Breast epithelium (tissue), 4 donors: Measurements from ENCODE around the gene ZNF575. TPM values are rescaled to one million over a fixed set of nuclear protein-coding genes. Genes with fewer than 3 reads are reported as not detected.
"Not testable (repeated sequence)": the region's sequence is repeated elsewhere in the genome, so short reads cannot be mapped to it uniquely, and the experiment has no call there.

Experiments
- DNase-seq, 2 donors: peaks; one replicate each; pipeline ENCODE4 v3.0.0-alpha.2; 2019; ENCODE audit warnings: low spot score in 2 of 2
- H3K27ac ChIP-seq, 2 donors: fragments of 200-600 bp; sonication (generic) in 1 of 2; one replicate each; pipeline ENCODE4 v1.5.1; 2016 to 2019; ENCODE audit warnings: mild to moderate bottlenecking in 1 of 2
- H3K27me3 ChIP-seq, 2 donors: fragments of 200-600 bp; sonication (generic) in 1 of 2; one replicate each; pipeline versions ENCODE4 v1.5.1 to v1.6.0; 2017 to 2019; ENCODE audit warnings: control low read depth in 1 of 2, mild to moderate bottlenecking in 1 of 2
- H3K36me3 ChIP-seq: fragments of 200-600 bp; one replicate; pipeline ENCODE4 v1.5.1; 2019
- H3K4me1 ChIP-seq, 2 donors: fragments of 200-600 bp; sonication (generic); one replicate each; pipeline ENCODE4 v1.5.1; 2016 to 2019; ENCODE audit warnings: control low read depth in 1 of 2
- H3K4me3 ChIP-seq, 3 donors: fragments of 200-600 bp; sonication (generic); 1 replicate in 2 of 3; 2 replicates in 1 of 3; pipeline ENCODE4 v1.5.1; 2016 to 2019; ENCODE audit warnings: mild to moderate bottlenecking in 3 of 3, moderate library complexity in 2 of 3
- H3K9me3 ChIP-seq, 2 donors: fragments of 200-600 bp; sonication (generic) in 1 of 2; one replicate each; pipeline ENCODE4 v1.5.1; 2016 to 2019; ENCODE audit warnings: control low read depth in 1 of 2
- CTCF ChIP-seq, 3 donors: fragments of 450-650 bp; IDR thresholded peaks; one replicate each; pipeline ENCODE4 v1.5.1; 2016 to 2017; ENCODE audit warnings: antibody characterized with exemption in 3 of 3, mild to moderate bottlenecking in 3 of 3, moderate library complexity in 3 of 3
- POLR2A ChIP-seq: fragments of 450-650 bp; IDR thresholded peaks from one replicate; pipeline ENCODE4 v1.6.1; 2016; ENCODE audit warnings: antibody characterized with exemption, mild to moderate bottlenecking, moderate library complexity
- POLR2AphosphoS5 ChIP-seq, 3 donors: sonication (generic); formaldehyde crosslinking; IDR thresholded peaks; one replicate each; pipeline ENCODE4 v1.6.1; 2017; ENCODE audit warnings: antibody characterized with exemption in 3 of 3
- intact Hi-C: fragments of 100-400 bp; cut with DNase I; formaldehyde crosslinking; loops from one replicate; pipeline ENCODE4 v1.15.1; 2023; ENCODE audit warnings: low total_unique reads
- total RNA-seq, 3 donors: library from RNA; depleted of rRNA; stranded (reverse); fragments of >200 nt; gene quantifications; one replicate each; pipeline ENCODE4 v1.1.0, GENCODE V29; 2016

ZNF575 gene
- total RNA-seq, 3 donors from 2014 or later = 0.59 to 0.98 (median 0.64) TPM

GRCh38 chr19:43507880-43508279 is 25.1 kb upstream of the ZNF575 start:
- H3K27ac ChIP-seq = no peak overlapping the region
- no peaks in the 10 kb centered on the region for H3K9me3 ChIP-seq
- H3K4me1 ChIP-seq = peaks cover 0 to 3% of the 10 kb centered on the region in 2 donors
- H3K4me3 ChIP-seq = no peak overlapping the region
- intact Hi-C loops = no loop called here
- DNase-seq = no peak
- no peak for TF ChIP-seq POLR2A
- H3K27me3 ChIP-seq = no peaks in the 10 kb centered on the region
- H3K36me3 ChIP-seq = no peaks in the 10 kb centered on the region

- no peak for DNase-seq
- no peaks in the 10 kb centered on the region for H3K9me3 ChIP-seq
- H3K27me3 ChIP-seq = no peaks in the 10 kb centered on the region
- no peaks in the 10 kb centered on the region for H3K4me1 ChIP-seq
- intact Hi-C loops = no loop called here
- H3K27ac ChIP-seq = no peak overlapping the region
- no peak overlapping the region for H3K4me3 ChIP-seq
- TF ChIP-seq POLR2A (no peak), CTCF (IDR thresholded peaks at IDR 0.05) (no peak), POLR2AphosphoS5 (IDR thresholded peaks at IDR 0.05) (no peak)
- no peaks in the 10 kb centered on the region for H3K36me3 ChIP-seq
Measured at GRCh38 chr19:43510713-43511112, 22.3 kb upstream of the ZNF575 start.

- H3K4me3 ChIP-seq = no peak overlapping the region
- no peaks in the 10 kb centered on the region for H3K36me3 ChIP-seq
- no peaks in the 10 kb centered on the region for H3K4me1 ChIP-seq
- DNase-seq = no peak
- H3K9me3 ChIP-seq = no peaks in the 10 kb centered on the region
- intact Hi-C loops = no loop called here
- TF ChIP-seq POLR2A (no peak), CTCF (IDR thresholded peaks at IDR 0.05) (no peak), POLR2AphosphoS5 (IDR thresholded peaks at IDR 0.05) (no peak)
- no peaks in the 10 kb centered on the region for H3K27me3 ChIP-seq
- no peak overlapping the region for H3K27ac ChIP-seq
Measured at GRCh38 chr19:43511324-43511723, 21.7 kb upstream of the ZNF575 start.

- intact Hi-C loops, H3K9me3 ChIP-seq, H3K36me3 ChIP-seq, H3K27ac ChIP-seq, H3K4me1 ChIP-seq, H3K27me3 ChIP-seq, DNase-seq, H3K4me3 ChIP-seq: not testable (repeated sequence)
Measured at GRCh38 chr19:43512399-43512798, 20.6 kb upstream of the ZNF575 start.

- intact Hi-C loops = loop anchor here (5.0 kb wide), 1 partner anchor 61 kb away; no protein-coding TSS in a partner anchor
- no peak for DNase-seq
- no peaks in the 10 kb centered on the region for H3K9me3 ChIP-seq
Measured at GRCh38 chr19:43518051-43518450, 14.9 kb upstream of the ZNF575 start.

More at GRCh38 chr19:43518051-43518450, 14.9 kb upstream of the ZNF575 start:
- no peaks in the 10 kb centered on the region for H3K36me3 ChIP-seq
- no peaks in the 10 kb centered on the region for H3K27me3 ChIP-seq
- no peak overlapping the region for H3K4me3 ChIP-seq
- no peaks in the 10 kb centered on the region for H3K4me1 ChIP-seq
- H3K27ac ChIP-seq = no peak overlapping the region
- TF ChIP-seq POLR2AphosphoS5 (IDR thresholded peaks at IDR 0.05) = no peak
- no peak for TF ChIP-seq POLR2A
- no peak for TF ChIP-seq CTCF (IDR thresholded peaks at IDR 0.05)
